ENCODE results near the gene CWH43.
"Not testable (repeated sequence)": the region's sequence is repeated elsewhere in the genome, so short reads cannot be mapped to it uniquely, and the experiment has no call there.

- not testable (repeated sequence) for TF ChIP-seq CTCF (IDR thresholded peaks at IDR 0.05); ZFX (IDR thresholded peaks at IDR 0.05; ENCODE audit: borderline replicate concordance)
These were observed 122.3 kb downstream of the CWH43 start for GRCh38 chr4:49108183-49108978.

All from 22Rv1 (cell line).